Measurements from ENCODE around the gene AGFG1.

The AGFG1 gene

DNA sequence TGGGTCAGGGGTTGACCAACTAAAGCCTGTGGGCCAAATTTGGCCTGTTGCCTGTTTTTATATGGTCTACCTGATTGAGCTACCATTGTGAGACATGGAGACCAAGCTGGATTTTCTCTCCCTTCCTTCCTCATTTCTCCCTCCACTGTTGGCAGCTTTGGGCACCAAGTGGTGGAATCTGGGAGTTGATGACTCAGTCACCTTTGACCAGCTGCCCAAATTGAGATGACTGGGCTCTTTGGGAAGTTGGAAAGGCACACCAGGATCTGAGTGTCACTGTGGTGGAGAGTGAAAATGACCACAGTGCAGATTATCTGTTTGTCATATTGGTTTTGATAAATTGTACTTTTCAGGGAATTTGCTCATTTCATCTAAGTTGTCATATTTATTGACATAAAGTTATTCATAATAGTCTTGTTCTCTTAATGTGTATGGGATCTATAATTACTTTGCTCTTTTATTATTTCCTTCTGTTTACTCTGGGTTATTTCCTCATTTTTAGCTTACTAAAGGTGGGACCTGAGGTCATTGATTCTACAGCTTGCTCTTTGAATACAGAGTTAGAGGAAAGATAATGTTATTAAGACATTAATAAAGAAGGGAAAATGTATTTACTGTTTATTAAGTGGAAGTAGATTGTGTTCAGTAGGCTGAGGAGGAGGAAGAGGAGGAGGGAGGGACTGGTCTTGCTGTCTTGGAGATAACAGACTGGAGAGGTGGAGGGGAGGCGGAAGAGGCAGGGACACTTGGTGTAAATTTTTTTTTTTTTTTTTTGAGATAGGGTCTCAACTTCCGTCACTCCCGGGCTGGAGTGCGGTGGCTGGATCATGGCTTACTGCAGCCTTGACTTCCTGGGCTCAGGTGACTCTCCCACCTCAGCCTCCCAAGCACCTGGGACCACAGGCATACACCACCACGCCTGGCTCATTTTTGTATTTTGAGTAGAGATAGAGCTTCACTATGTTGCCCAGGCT, 31.8 kb downstream of the AGFG1 start:
- H3K4me3 ChIP-seq (ENCODE audit: low read length) = no peak overlapping the region
- TF ChIP-seq, protein P1, sequence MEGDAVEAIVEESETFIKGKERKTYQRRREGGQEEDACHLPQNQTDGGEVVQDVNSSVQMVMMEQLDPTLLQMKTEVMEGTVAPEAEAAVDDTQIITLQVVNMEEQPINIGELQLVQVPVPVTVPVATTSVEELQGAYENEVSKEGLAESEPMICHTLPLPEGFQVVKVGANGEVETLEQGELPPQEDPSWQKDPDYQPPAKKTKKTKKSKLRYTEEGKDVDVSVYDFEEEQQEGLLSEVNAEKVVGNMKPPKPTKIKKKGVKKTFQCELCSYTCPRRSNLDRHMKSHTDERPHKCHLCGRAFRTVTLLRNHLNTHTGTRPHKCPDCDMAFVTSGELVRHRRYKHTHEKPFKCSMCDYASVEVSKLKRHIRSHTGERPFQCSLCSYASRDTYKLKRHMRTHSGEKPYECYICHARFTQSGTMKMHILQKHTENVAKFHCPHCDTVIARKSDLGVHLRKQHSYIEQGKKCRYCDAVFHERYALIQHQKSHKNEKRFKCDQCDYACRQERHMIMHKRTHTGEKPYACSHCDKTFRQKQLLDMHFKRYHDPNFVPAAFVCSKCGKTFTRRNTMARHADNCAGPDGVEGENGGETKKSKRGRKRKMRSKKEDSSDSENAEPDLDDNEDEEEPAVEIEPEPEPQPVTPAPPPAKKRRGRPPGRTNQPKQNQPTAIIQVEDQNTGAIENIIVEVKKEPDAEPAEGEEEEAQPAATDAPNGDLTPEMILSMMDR (IDR thresholded peaks at IDR 0.05; ENCODE audit: insufficient read depth, low read depth, low read length, missing control alignments) = no peak
- peak; percentile 53 for DNase-seq (ENCODE audit: low read depth)

DNA sequence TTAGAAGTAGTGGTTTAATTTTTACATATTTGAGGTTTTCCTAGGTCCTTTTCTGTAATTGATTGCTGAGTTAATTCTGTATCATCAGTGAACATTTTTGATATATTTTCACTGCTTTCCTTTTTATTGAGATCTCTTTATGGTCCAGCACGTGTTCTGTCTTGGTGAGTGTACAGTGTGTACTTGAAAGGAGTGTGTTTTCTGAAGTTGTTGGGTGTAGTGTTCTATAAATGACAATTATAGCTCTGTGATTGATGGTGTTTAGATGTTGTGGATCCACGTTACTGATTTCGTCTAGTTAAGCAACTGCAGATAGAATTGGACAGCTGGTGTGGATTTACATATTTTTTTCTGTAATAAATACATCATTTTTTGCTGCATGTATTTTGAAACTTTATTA, 32.7 kb downstream of the AGFG1 start:
- TF ChIP-seq, protein P1 (IDR thresholded peaks at IDR 0.05; ENCODE audit: insufficient read depth, low read depth, low read length, missing control alignments) = no peak
- H3K4me3 ChIP-seq (ENCODE audit: low read length) = no peak overlapping the region
- no peak for DNase-seq (ENCODE audit: low read depth)

DNA sequence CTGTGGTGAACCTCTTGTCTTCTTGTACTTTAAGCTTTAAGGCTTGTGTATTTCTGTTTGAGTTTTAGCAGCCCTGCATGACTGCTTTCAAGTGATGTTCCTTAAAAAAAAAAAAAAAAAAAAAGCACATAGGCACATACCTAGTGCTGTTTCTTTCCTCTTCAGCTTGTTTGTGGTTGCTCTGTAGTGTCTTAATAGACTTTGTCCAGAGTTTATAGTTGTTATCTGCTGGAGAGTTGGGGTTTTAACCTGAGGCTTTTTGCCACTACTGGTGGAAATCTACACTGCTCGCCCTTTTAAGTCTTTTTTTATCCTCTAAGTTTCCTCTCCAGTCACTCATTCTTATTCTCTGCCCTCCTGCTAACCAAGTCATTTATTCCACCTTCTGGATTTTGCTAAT, 34.5 kb downstream of the AGFG1 start:
- no peak for DNase-seq (ENCODE audit: low read depth)
- TF ChIP-seq, protein P1 (IDR thresholded peaks at IDR 0.05; ENCODE audit: insufficient read depth, low read depth, low read length, missing control alignments) = no peak
- H3K4me3 ChIP-seq (ENCODE audit: low read length) = no peak overlapping the region

DNA sequence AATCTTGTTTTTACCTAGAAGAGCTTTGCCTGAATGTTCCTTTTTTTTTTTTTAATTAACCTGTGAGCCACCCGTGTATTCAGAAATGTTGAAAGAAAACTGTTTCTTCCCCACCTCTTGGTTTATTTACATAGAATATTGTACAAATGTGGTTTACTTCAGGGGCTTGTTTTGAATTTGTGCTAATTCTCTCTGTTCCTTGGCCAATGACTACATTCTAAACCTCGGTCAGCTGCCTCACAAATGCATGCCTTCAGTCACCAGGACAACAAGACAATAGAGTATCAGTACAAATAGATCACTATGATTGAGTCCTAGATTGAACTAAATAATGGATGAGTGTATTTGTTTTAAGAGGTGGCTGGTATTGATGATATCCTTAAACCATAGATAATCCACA, 36.0 kb downstream of the AGFG1 start:
- TF ChIP-seq, protein P1 (IDR thresholded peaks at IDR 0.05; ENCODE audit: insufficient read depth, low read depth, low read length, missing control alignments) = no peak
- no peak overlapping the region for H3K4me3 ChIP-seq (ENCODE audit: low read length)
- no peak for DNase-seq (ENCODE audit: low read depth)

DNA sequence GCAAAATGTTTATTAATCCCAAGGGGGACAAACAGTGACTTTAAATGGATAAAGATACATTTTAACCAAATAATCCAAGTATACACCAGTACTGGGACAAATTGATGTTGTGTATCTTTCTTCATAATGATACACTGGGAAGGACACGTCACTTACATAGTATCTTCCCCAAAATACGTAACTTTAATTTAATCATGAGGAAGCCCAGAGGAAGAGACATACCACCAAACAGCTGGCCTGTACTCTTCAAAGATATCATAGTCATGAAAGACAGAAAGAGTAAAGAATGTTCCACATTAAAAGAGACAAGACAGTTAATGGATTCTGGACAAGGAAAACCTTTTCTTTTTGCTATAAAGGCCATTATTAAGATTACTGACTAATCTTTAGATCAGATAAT, 37.1 kb downstream of the AGFG1 start:
- H3K4me3 ChIP-seq (ENCODE audit: low read length) = no peak overlapping the region
- DNase-seq (ENCODE audit: low read depth) = no peak
- TF ChIP-seq, protein P1 (IDR thresholded peaks at IDR 0.05; ENCODE audit: insufficient read depth, low read depth, low read length, missing control alignments) = no peak

DNA sequence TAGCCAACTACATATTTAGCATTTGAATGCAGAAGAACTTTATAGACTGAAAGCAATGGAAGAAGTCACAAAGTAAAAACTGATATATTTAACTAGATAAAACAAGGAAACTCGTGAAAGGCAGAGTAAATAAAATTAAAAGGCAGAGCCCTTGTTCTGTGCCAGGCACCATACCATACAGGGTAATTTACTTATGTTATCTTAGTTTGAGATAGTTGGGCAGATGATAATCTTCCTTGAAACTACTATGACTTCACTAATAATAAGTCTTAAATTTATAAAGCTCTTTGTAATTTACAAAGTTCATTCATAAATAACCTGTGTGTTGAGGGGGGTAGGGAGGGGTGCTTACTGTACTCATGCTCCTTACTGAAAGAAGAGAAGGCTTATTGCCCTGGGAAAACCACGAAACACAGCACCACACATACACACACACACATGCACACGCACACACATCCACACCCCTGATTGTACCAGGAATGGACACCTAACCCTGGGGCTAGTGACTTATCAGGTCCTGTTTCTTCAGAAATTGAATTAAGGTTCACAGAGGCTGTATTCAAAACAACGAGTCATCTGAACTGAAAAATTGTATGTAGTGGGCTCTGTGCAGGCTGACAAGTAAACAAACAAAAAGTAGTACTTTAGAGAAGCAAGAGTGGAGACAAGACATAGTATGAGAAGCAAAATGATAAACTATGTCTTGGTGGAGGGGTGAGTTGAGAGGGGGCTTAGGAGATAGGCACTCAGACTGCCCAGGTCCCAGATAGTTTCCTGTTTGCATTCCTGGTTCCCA, 38.1 kb downstream of the AGFG1 start:
- no peak overlapping the region for H3K4me3 ChIP-seq (ENCODE audit: low read length)
- DNase-seq (ENCODE audit: low read depth) = peak; percentile 92
- TF ChIP-seq, protein P1 (IDR thresholded peaks at IDR 0.05; ENCODE audit: insufficient read depth, low read depth, low read length, missing control alignments) = no peak

All from epithelial cell of esophagus (primary cell).